Peyer's patch (tissue), 4 donors: Measurements from ENCODE around the gene OSBPL5. TPM values are rescaled to one million over a fixed set of nuclear protein-coding genes. Genes with fewer than 3 reads are reported as not detected.

Experiments
- DNase-seq, 3 donors: peaks; one replicate each; pipeline ENCODE4 v3.0.0-alpha.2; 2017 to 2019
- H3K27ac ChIP-seq, 4 donors: fragments of 200-600 bp; sonication (generic); one replicate each; pipeline ENCODE4 v1.5.1; 2016 to 2019
- H3K27me3 ChIP-seq, 2 donors: fragments of 200-600 bp; sonication (generic); one replicate each; pipeline ENCODE4 v1.5.1; 2019
- H3K36me3 ChIP-seq, 3 donors: fragments of 200-600 bp; sonication (generic); one replicate each; pipeline ENCODE4 v1.5.1; 2016 to 2019
- H3K4me1 ChIP-seq, 4 donors: fragments of 200-600 bp; sonication (generic); one replicate each; pipeline ENCODE4 v1.5.1; 2016 to 2019
- H3K4me3 ChIP-seq, 4 donors: fragments of 200-600 bp; sonication (generic); 1 replicate in 3 of 4; 2 replicates in 1 of 4; pipeline ENCODE4 v1.5.1; 2016 to 2019; ENCODE audit warnings: mild to moderate bottlenecking in 1 of 4
- H3K9me3 ChIP-seq, 4 donors: fragments of 200-600 bp; sonication (generic); one replicate each; pipeline ENCODE4 v1.5.1; 2016 to 2019; ENCODE audit warnings: mild to moderate bottlenecking in 1 of 4
- CTCF ChIP-seq, 6 experiments: fragments of 450-650 bp in 4 of 6; fragments of 200-600 bp in 2 of 6; sonication (generic) in 1 of 6; IDR thresholded peaks; one replicate each; pipeline ENCODE4 v1.5.1; 2017 to 2019; ENCODE audit warnings: antibody characterized with exemption in 6 of 6, mild to moderate bottlenecking in 3 of 6, moderate library complexity in 1 of 6
- POLR2A ChIP-seq, 2 donors: fragments of 450-650 bp; IDR thresholded peaks; one replicate each; pipeline ENCODE4 v1.5.1; 2017; ENCODE audit warnings: antibody characterized with exemption in 2 of 2, mild to moderate bottlenecking in 2 of 2, moderate library complexity in 2 of 2
- total RNA-seq, 4 donors: library from RNA; depleted of rRNA; stranded (reverse); fragments of >200 nt; gene quantifications; one replicate each; pipeline ENCODE4 v1.1.0, GENCODE V29; 2016

OSBPL5 gene
- total RNA-seq, 4 donors from 2014 or later, result 39.8 to 110 (median 73.2) TPM

DNA sequence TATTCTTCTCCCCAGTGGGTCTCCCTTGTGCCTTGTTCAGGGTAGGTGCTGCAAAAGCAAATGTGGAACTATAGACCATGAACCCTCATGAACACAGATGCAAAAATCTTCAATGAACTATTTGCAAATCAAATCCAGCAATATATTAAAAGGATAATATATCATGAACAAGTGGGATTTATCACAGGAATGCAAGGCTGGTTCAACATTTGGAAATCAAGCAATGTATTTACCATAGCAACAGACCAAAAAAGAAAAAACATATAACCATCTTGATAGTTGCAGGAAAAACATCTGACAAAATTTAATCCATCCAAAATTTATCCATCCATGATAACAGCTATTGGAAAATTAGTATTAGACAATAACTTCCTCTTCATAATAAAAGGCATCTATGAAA lies 11.4 kb upstream of the OSBPL5 start:
- no peak for DNase-seq
- Histone ChIP-seq H3K36me3 (no peaks in the 10 kb centered on the region), H3K9me3 (peaks cover 0 to 5% (median 0%) of the 10 kb centered on the region in 4 donors), H3K4me3 (no peak overlapping the region), H3K4me1 (no peaks in the 10 kb centered on the region), H3K27me3 (no peaks in the 10 kb centered on the region), H3K27ac (no peak overlapping the region)
- TF ChIP-seq POLR2A (IDR thresholded peaks at IDR 0.05) (no peak), CTCF (IDR thresholded peaks at IDR 0.05) (no peak)

DNA sequence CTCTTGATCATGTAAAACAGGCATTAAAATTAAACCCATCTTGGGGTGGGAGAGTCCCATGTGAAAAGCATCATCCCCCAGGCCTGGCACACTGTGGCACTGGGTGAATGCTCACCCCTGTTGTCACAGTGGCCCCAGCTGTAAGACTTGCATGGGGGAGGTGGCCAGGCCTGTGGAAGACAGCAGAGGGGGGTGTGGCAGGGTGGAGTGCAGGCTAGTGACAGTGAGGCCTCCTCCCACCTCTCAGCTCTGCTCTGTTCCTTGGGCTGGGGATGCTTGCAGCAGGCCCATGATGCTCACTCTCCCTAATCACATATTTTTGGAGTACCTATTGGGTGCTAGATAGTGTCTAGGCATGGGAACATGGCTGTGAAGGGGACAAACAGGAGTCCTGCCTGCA lies 10.1 kb upstream of the OSBPL5 start:
- TF ChIP-seq POLR2A (IDR thresholded peaks at IDR 0.05), result no peak
- no peak for TF ChIP-seq CTCF (IDR thresholded peaks at IDR 0.05)
- Histone ChIP-seq H3K9me3 (peaks cover 0 to 5% (median 0%) of the 10 kb centered on the region in 4 donors), H3K36me3 (no peaks in the 10 kb centered on the region), H3K4me1 (peaks cover 0 to under 1% (median 0%) of the 10 kb centered on the region in 4 donors), H3K4me3 (no peak overlapping the region), H3K27ac (no peak overlapping the region), H3K27me3 (no peaks in the 10 kb centered on the region)
- no peak for DNase-seq

DNA sequence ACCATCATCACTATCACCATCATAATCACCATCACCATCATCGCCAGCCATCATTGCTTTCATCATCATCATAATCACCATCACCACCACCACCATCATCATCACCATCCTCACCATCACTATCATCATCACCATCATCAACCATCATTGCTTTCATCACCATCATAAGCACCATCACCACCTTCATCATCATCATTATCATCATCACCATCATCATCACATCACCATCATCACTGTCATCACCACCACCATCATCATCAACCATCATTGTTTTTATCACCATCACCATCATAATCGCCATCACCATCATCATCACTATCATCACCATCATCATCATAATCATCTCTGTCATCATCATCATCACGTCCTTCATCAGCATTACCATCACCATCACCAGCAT lies 9.3 kb upstream of the OSBPL5 start:
- Histone ChIP-seq H3K36me3 (no peaks in the 10 kb centered on the region), H3K9me3 (peaks cover 0 to 5% (median 0%) of the 10 kb centered on the region in 4 donors), H3K27ac (no peak overlapping the region), H3K4me3 (no peak overlapping the region), H3K4me1 (peaks cover 0 to 7% (median 0%) of the 10 kb centered on the region in 4 donors), H3K27me3 (no peaks in the 10 kb centered on the region)
- no peak for TF ChIP-seq CTCF (IDR thresholded peaks at IDR 0.05)
- no peak for TF ChIP-seq POLR2A (IDR thresholded peaks at IDR 0.05)
- DNase-seq, result no peak

- Histone ChIP-seq H3K27me3 (no peaks in the 10 kb centered on the region), H3K4me1 (peaks cover 0 to 13% (median 0%) of the 10 kb centered on the region in 4 donors), H3K9me3 (peaks cover 0 to 5% (median 0%) of the 10 kb centered on the region in 4 donors), H3K4me3 (no peak overlapping the region), H3K36me3 (no peaks in the 10 kb centered on the region), H3K27ac (no peak overlapping the region)
- no peak for TF ChIP-seq CTCF (IDR thresholded peaks at IDR 0.05)
- TF ChIP-seq POLR2A (IDR thresholded peaks at IDR 0.05), result no peak
- DNase-seq, result no peak
Observed at GRCh38 chr11:3173795-3174194, 8.7 kb upstream of the OSBPL5 start.

- TF ChIP-seq POLR2A (IDR thresholded peaks at IDR 0.05) (no peak), CTCF (IDR thresholded peaks at IDR 0.05) (no peak)
- Histone ChIP-seq H3K9me3 (peaks cover 0 to 5% (median 0%) of the 10 kb centered on the region in 4 donors), H3K27ac (no peak overlapping the region), H3K4me3 (no peak overlapping the region), H3K4me1 (peaks cover 0 to 18% (median 0%) of the 10 kb centered on the region in 4 donors), H3K36me3 (no peaks in the 10 kb centered on the region), H3K27me3 (no peaks in the 10 kb centered on the region)
- DNase-seq, result no peak
Observed at GRCh38 chr11:3171931-3172560, 6.9 kb upstream of the OSBPL5 start.
